HG02642 (cell line): Measurements from ENCODE around the gene URM1.
"Not testable (repeated sequence)": the region's sequence is repeated elsewhere in the genome, so short reads cannot be mapped to it uniquely, and the experiment has no call there.

Experiments
- ATAC-seq: cut with Tn5 transposase; IDR thresholded peaks from one replicate; pipeline ENCODE4 v1.9.1; 2021; ENCODE audit warnings: mild to moderate bottlenecking; ENCODE audit not compliant: unreplicated experiment, poor library complexity

Gene URM1

GRCh38 chr9:128405077-128405779 is 34.1 kb downstream of the URM1 start:
- no peak for ATAC-seq

- ATAC-seq = no peak
Measured at GRCh38 chr9:128405780-128406171, 34.6 kb downstream of the URM1 start.

GRCh38 chr9:128406848-128407391 is 35.7 kb downstream of the URM1 start:
- no peak for ATAC-seq

- ATAC-seq = no peak
Measured at GRCh38 chr9:128408963-128409431, 37.8 kb downstream of the URM1 start.

- no peak for ATAC-seq
Measured at GRCh38 chr9:128409450-128409849, 38.3 kb downstream of the URM1 start.

- ATAC-seq = no peak
Measured at GRCh38 chr9:128409978-128410377, 38.8 kb downstream of the URM1 start.

GRCh38 chr9:128411364-128412119 is 40.4 kb downstream of the URM1 start:
- ATAC-seq = no peak

- ATAC-seq = no peak
Measured at GRCh38 chr9:128412120-128412790, 41.1 kb downstream of the URM1 start.

GRCh38 chr9:128413728-128414127 is 42.6 kb downstream of the URM1 start:
- not testable (repeated sequence) for ATAC-seq

GRCh38 chr9:128414461-128414860 is 43.3 kb downstream of the URM1 start:
- no peak for ATAC-seq

- ATAC-seq = no peak
Measured at GRCh38 chr9:128415281-128415680, 44.1 kb downstream of the URM1 start.

- ATAC-seq = no peak
Measured at GRCh38 chr9:128416014-128416413, 44.8 kb downstream of the URM1 start.

GRCh38 chr9:128416432-128417019 is 45.4 kb downstream of the URM1 start:
- ATAC-seq = no peak

GRCh38 chr9:128419061-128419925 is 48.1 kb downstream of the URM1 start:
- no peak for ATAC-seq

GRCh38 chr9:128420060-128420650 is 49.0 kb downstream of the URM1 start:
- ATAC-seq = peak; percentile 78

GRCh38 chr9:128420651-128421481 is 49.7 kb downstream of the URM1 start, which contains the start of gene CERCAM:
Gene CERCAM (plus strand): TSS chr9:128420857. CDS start chr9:128420878, 21 bp downstream.
- peak; percentile 71 for ATAC-seq

- no peak for ATAC-seq
Measured at GRCh38 chr9:128421482-128421996, 50.4 kb downstream of the URM1 start.
